ENCODE data around the gene CDAN1. TPM values are rescaled to one million over a fixed set of nuclear protein-coding genes. Genes with fewer than 3 reads are reported as not detected.

Gene CDAN1
- 10 to 100 TPM; 12.4 to 17.7 (median 16.0) TPM for total RNA-seq (2021; fragmentation: NEBNext Ultra II Directional; extraction: Animal tissue kit (Norgen Biotek cat#: 25700))
- long read RNA-seq = 0 reads

- peak within 1 kb of the TSS; percentile 80 for H3K27ac Mint-ChIP-seq
- H3K4me3 Mint-ChIP-seq = peak within 1 kb of the TSS; percentile 93
- peak; percentile 76 for DNase-seq
- H3K27me3 Mint-ChIP-seq (ENCODE audit: insufficient read depth) = no peaks in the 10 kb centered on the region
- peaks cover 29% of the 10 kb centered on the region for H3K4me1 Mint-ChIP-seq (ENCODE audit: low read depth)
- H3K36me3 Mint-ChIP-seq (ENCODE audit: low read depth) = peaks cover 12% of the 10 kb centered on the region; the same call in 1 of the 2 replicates
- no peak for TF ChIP-seq CTCF (IDR thresholded peaks at IDR 0.05)
- no peaks in the 10 kb centered on the region for H3K9me3 Mint-ChIP-seq
Measured at GRCh38 chr15:42736793-42737528, at the start of gene CDAN1. TSS of gene CDAN1 (minus strand) at chr15:42737128. CDS start at chr15:42737102, 26 bp downstream.

GRCh38 chr15:42785569-42785968, 48.6 kb upstream of the CDAN1 start:
- no peaks in the 10 kb centered on the region for H3K9me3 Mint-ChIP-seq
- peaks cover 5% of the 10 kb centered on the region; the same call in 1 of the 2 replicates for H3K36me3 Mint-ChIP-seq (ENCODE audit: low read depth)
- H3K27ac Mint-ChIP-seq = no peak overlapping the region
- no peak overlapping the region for H3K4me3 Mint-ChIP-seq
- DNase-seq = no peak
- no peak for TF ChIP-seq CTCF (IDR thresholded peaks at IDR 0.05)
- H3K27me3 Mint-ChIP-seq (ENCODE audit: insufficient read depth) = no peaks in the 10 kb centered on the region
- no peaks in the 10 kb centered on the region for H3K4me1 Mint-ChIP-seq (ENCODE audit: low read depth)

GRCh38 chr15:42784705-42785104, 47.8 kb upstream of the CDAN1 start:
- H3K27ac Mint-ChIP-seq = no peak overlapping the region
- no peak for DNase-seq
- TF ChIP-seq CTCF (IDR thresholded peaks at IDR 0.05) = no peak
- peaks cover 5% of the 10 kb centered on the region; the same call in 1 of the 2 replicates for H3K36me3 Mint-ChIP-seq (ENCODE audit: low read depth)
- no peaks in the 10 kb centered on the region for H3K4me1 Mint-ChIP-seq (ENCODE audit: low read depth)
- no peaks in the 10 kb centered on the region for H3K27me3 Mint-ChIP-seq (ENCODE audit: insufficient read depth)
- no peak overlapping the region for H3K4me3 Mint-ChIP-seq
- no peaks in the 10 kb centered on the region for H3K9me3 Mint-ChIP-seq

GRCh38 chr15:42782716-42783115, 45.8 kb upstream of the CDAN1 start:
- Mint-ChIP-seq H3K4me3 (no peak overlapping the region), H3K36me3 (ENCODE audit: low read depth) (peaks cover 5% of the 10 kb centered on the region; the same call in 1 of the 2 replicates), H3K27ac (no peak overlapping the region), H3K4me1 (ENCODE audit: low read depth) (no peaks in the 10 kb centered on the region), H3K9me3 (no peaks in the 10 kb centered on the region), H3K27me3 (ENCODE audit: insufficient read depth) (no peaks in the 10 kb centered on the region)
- DNase-seq = no peak
- no peak for TF ChIP-seq CTCF (IDR thresholded peaks at IDR 0.05)

GRCh38 chr15:42775416-42775815, 38.5 kb upstream of the CDAN1 start:
- no peak for DNase-seq
- Mint-ChIP-seq H3K9me3 (no peaks in the 10 kb centered on the region), H3K27ac (no peak overlapping the region)

More at GRCh38 chr15:42775416-42775815, 38.5 kb upstream of the CDAN1 start:
- Mint-ChIP-seq H3K4me3 (no peak overlapping the region), H3K36me3 (ENCODE audit: low read depth) (no peaks in the 10 kb centered on the region), H3K27me3 (ENCODE audit: insufficient read depth) (no peaks in the 10 kb centered on the region; the same call in 1 of the 2 replicates), H3K4me1 (ENCODE audit: low read depth) (no peaks in the 10 kb centered on the region)
- no peak for TF ChIP-seq CTCF (IDR thresholded peaks at IDR 0.05)

Data from HFFc6 (cell line).